Activated CD8-positive, alpha-beta memory T cell treated with anti-CD3 and anti-CD28 coated beads, Interleukin-2, amount 50 U/mL, for 1 hour (primary cell): ENCODE measurements around the gene TIMM10.

Source experiments
- DNase-seq: peaks from one replicate; pipeline ENCODE4 v3.0.0-alpha.2; 2020; ENCODE audit errors: extremely low read depth

Gene TIMM10

GRCh38 chr11:57530596-57531507, at the start of gene TIMM10:
TSS of gene TIMM10 (minus strand) at chr11:57530754. CDS start at chr11:57530189, 565 bp downstream.
- DNase-seq = peak; percentile 86

- DNase-seq = no peak
Measured at GRCh38 chr11:57574061-57574460, 43.5 kb upstream of the TIMM10 start.

- no peak for DNase-seq
Measured at GRCh38 chr11:57571606-57572005, 41.1 kb upstream of the TIMM10 start.

- DNase-seq = peak; percentile 60
Measured at GRCh38 chr11:57568330-57568766, 37.8 kb upstream of the TIMM10 start.

GRCh38 chr11:57567515-57568329, 37.2 kb upstream of the TIMM10 start, which contains the start of gene UBE2L6:
TSS of gene UBE2L6 (minus strand) at chr11:57567672. CDS start at chr11:57567611, 61 bp downstream.
- peak; percentile 9 for DNase-seq

- DNase-seq = no peak
Measured at GRCh38 chr11:57566905-57567514, 36.5 kb upstream of the TIMM10 start.

- DNase-seq = no peak
Measured at GRCh38 chr11:57566005-57566904, 35.7 kb upstream of the TIMM10 start.

GRCh38 chr11:57562596-57562995, 32.0 kb upstream of the TIMM10 start:
- DNase-seq = no peak

GRCh38 chr11:57560146-57560545, 29.6 kb upstream of the TIMM10 start:
- no peak for DNase-seq

GRCh38 chr11:57556041-57556440, 25.5 kb upstream of the TIMM10 start:
- no peak for DNase-seq

GRCh38 chr11:57555393-57555792, 24.8 kb upstream of the TIMM10 start:
- no peak for DNase-seq

- DNase-seq = no peak
Measured at GRCh38 chr11:57552479-57552878, 21.9 kb upstream of the TIMM10 start.

- no peak for DNase-seq
Measured at GRCh38 chr11:57551941-57552340, 21.4 kb upstream of the TIMM10 start.

GRCh38 chr11:57549983-57550382, 19.4 kb upstream of the TIMM10 start:
- no peak for DNase-seq

- DNase-seq = no peak
Measured at GRCh38 chr11:57547854-57548377, 17.4 kb upstream of the TIMM10 start.

- no peak for DNase-seq
Measured at GRCh38 chr11:57546869-57547475, 16.4 kb upstream of the TIMM10 start.

GRCh38 chr11:57546451-57546850, 15.9 kb upstream of the TIMM10 start:
- no peak for DNase-seq

- no peak for DNase-seq
Measured at GRCh38 chr11:57545883-57546282, 15.3 kb upstream of the TIMM10 start.

GRCh38 chr11:57544566-57544965, 14.0 kb upstream of the TIMM10 start:
- DNase-seq = no peak

- no peak for DNase-seq
Measured at GRCh38 chr11:57543593-57543992, 13.0 kb upstream of the TIMM10 start.
